Measurements from ENCODE around the gene DRD4.
"Not testable (repeated sequence)": the region's sequence is repeated elsewhere in the genome, so short reads cannot be mapped to it uniquely, and the experiment has no call there.

The DRD4 gene

DNA sequence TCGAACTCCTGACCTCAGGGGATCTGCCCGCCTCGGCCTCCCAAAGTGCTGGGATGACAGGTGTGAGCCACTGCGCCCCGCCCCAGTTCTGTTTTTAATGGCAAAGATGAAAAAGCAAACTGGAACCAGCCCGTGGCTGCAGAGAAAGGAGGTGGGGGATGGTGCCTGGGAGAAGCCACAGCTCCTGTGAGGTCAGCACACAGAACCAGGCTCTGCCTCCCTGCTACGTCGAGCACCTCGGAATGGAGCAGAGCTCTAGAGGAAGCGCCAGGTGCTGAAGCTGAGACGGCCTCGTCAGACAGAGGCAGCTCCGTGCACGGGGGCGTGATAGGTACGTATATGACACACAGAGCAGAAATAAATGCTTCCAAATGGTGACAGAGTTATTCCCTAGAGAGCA, 8.5 kb downstream of the DRD4 start:
- no peak for DNase-seq

DNA sequence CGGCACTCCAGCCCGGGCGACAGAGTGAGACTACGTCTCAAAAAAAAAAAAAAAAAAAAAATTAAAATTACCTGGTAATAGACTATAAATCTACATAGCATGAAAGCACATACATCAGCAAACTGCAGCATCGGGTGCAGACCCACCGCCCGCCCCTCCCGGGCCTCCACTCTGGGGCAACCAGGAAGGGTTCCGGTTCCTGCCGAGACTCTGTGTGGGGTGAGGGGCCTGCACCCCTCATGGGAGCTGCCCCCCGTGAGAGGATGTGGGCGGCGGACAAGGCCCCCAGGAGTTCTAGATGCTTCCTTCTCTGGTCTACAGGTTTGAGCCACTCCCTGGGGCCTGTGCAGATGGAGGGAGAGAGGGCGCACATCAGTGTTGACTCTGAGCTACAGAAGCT, 9.1 kb downstream of the DRD4 start:
- no peak for DNase-seq

DNA sequence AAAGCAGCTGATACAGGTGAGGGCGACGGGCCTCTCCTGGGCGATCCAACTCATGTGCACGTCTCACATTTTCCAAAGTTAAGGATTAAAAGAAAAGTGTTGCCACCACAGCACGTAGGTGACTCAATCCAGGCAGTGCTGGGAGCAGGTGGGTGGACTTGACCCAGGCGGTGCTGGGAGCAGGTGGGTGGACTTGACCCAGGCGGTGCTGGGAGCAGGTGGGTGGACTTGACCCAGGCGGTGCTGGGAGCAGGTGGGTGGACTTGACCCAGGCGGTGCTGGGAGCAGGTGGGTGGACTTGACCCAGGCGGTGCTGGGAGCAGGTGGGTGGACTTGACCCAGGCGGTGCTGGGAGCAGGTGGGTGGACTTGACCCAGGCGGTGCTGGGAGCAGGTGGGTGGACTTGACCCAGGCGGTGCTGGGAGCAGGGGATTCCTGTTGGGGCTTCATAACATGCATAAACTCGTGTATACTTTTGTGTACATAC, 10.6 kb downstream of the DRD4 start:
- not testable (repeated sequence) for DNase-seq

DNA sequence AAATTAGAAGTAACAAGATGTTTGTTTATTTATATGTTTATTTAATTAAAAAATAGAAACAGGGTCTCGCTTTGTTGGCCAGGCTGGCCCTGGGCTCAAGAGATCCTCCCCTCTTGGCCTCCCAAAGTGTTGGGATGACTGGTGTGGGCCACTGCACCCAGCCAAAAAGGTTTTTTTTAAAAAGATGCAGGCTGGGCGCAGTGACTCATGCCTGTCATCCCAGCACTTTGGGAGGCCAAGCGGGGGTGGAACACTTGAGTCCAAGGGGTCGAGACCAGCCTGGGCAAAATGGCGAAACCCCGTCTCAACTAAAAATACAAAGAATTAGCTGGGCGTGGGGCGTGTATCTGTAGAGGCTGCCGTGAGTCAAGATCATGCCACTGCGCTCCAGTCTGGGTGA, 13.4 kb downstream of the DRD4 start:
- no peak for DNase-seq

DNA sequence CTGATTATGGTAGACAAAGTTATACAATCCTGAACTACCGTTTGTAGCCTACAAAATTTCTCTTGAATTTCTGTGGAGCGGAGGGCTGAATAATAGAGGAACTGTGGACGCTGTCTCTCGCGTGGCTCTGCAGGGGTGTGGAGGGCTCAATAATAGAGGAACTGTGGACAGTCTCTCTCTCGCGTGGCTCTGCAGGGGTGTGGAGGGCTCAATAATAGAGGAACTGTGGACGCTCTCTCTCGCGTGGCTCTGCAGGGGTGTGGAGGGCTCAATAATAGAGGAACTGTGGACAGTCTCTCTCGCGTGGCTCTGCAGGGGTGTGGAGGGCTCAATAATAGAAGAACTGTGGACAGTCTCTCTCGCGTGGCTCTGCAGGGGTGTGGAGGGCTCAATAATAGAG, 16.1 kb downstream of the DRD4 start:
- not testable (repeated sequence) for DNase-seq

DNA sequence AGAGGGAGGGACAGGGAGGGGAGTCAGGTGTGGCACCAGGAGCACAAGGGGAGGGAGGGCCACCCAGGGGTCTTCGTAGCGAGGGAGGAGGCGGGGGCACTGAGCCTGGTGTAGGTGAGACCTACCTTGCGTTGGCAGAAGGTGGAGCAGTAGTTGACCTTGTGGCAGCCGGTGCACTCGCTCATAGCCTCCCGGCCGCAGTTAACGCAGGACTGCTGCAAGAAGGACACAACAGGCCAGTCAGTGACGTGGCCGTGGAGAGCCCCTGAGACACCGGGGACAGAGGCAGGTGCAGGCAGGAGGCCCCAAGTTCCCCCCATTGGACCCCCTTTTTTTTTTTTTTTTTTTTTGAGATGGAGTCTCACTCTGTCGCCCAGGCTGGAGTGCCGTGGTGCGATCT, 16.8 kb downstream of the DRD4 start:
- DNase-seq = no peak

DNA sequence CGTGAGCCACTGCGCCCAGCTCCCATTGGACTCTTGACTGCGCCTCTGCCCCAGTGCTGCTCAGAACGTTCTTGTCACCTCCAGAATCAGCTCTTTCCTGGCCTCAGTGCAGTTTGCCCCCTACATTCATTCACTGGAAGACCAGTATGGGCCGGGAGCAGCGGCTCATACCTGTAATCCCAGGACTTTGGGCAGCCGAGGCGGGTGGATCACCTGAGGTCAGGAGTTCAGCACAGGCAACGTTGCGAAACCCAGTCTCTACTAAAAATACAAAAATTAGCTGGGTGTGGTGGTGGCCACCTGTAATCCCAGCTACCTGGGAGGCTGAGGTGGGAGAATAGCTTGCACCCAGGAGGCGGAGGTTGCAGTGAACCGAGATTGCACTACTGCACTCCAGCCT, 17.4 kb downstream of the DRD4 start:
- not testable (repeated sequence) for DNase-seq

DNA sequence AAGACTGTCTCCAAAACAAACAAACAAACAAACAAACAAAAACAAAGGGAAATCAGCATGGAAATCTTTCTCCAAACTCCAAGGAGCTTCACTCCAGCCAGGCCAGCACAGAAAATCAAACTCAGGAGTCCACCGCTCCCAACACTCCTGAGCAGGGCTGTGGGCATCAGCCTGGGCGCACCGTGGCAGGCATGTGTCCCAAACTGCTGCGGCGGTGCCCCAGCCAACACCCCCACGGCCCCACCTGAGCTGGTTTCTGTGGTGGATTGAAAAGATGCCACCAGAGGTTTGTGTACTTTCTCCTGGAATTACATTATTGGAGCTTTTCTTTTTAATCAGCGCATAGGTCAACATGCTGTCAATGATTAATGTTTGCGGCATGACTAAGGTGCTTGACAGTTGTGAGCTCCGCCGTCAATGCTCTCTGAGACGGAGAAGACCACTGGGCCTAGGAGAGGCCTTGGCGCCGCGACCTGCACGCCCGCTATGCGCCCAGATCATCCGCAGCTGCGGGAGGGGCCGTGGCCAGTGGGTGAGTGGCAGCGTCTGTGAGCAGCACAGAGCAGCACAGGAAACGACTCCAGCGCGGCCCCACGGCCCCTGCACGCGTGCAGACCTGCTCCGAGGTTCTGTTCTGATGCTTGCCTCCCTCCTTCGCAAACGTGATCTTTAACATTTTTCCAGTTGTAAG, 18.1 kb downstream of the DRD4 start:
- DNase-seq = peak; percentile 93

DNA sequence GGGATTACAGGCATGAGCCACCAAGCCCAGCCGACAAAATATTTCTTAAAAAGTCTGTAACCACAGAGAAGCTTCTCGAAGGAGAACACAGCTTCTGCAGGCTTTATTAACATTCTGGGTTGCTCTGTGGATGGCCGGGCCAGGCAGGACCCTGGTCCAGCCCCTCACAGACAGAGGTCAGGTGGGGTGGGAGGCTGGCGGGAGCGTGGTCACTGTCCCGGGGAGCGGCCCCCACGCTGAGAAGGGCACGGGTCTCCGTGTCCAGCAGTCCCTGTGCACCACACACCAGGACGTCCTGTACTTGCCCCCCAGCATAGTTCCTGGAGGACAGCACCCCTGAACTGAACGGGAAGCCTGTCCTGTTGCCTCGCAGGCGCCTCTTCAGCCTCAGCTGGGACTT, 19.4 kb downstream of the DRD4 start:
- DNase-seq = no peak

DNA sequence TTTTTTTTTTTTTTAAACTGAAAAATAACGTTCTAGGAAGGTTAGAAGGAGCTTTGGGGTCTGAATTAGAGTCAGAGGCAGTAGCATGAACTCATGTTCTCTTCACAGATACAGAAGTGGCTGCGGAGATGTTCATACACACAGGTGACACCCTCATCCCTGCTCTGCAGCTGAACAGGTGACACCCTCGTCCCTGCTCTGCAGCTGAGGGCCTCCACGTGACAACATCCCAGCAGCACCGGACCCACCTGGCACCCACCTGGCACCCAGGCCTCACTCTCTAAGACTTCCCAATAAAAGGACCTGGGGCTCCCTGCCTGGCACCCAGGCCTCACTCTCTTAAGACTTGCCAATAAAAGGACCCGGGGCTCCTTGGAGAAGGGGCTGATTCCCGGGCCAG, 19.8 kb downstream of the DRD4 start:
- no peak for DNase-seq

DNA sequence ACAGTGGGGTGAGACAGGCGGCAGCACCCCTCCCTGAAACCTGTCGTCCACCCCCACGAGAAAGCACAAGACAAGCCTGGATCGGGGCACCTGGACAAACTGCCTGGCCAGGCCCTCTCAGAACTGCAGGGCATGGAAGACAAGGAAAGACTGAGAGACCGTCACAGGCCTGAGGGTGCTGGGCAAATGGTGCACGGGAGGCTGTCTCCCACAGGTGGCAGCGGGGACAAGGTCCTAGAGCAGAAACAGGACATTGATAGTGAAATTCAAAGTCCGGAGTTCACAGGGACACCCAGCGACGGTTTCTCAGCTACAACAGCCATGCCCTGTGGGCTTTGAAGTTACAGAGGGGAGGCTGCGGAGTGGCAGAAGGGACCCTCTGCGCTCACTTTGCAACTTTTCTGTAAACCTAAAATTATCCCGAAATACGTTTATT, 20.6 kb downstream of the DRD4 start:
- DNase-seq = no peak

DNA sequence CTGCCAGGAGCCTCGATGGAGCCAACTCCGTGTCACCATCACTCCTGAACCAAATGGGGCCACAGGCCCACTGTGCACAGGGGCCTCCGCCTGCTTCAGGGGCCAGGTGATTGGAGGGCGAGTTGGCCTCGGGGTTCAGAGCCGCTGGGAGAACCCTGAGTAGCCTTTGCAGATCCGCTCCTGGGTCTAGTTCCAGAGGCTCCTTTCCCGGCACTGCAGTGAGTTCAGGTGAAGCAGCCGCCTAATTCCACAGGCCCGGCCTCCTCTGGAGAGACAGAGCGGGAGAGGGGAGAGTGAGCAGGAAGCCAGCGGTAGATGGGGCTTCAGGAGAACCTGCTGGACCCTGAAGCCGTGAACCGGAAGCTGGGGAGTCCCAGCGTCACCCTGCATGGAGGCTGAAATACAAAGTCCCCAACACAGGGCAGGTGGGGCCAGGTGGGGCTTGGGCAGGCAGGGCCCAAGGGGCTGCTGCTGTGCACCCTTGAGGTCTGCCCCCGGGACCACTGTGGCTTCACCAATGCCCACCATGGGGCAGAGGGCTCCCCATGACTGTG, 22.5 kb downstream of the DRD4 start:
- DNase-seq = no peak

DNA sequence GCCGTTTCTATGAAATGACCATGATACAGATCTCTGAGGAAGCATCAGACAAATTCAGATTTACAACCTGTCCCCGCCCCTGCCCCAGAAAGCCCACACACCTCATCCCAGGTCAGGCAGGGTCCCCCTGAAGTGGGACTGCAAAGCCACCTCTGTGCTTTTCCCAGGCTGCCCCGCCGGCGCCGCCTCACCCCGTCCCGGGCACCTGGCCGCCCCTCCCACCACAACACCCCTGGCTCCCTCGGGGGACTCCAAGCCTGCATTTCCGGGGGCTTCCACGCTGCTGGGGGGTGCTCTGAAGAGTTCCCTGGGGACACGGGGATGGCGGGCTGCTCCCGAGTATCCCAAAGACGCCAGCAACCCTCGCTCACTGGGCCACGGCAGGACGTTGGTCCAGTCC, 23.2 kb downstream of the DRD4 start:
- no peak for DNase-seq

DNA sequence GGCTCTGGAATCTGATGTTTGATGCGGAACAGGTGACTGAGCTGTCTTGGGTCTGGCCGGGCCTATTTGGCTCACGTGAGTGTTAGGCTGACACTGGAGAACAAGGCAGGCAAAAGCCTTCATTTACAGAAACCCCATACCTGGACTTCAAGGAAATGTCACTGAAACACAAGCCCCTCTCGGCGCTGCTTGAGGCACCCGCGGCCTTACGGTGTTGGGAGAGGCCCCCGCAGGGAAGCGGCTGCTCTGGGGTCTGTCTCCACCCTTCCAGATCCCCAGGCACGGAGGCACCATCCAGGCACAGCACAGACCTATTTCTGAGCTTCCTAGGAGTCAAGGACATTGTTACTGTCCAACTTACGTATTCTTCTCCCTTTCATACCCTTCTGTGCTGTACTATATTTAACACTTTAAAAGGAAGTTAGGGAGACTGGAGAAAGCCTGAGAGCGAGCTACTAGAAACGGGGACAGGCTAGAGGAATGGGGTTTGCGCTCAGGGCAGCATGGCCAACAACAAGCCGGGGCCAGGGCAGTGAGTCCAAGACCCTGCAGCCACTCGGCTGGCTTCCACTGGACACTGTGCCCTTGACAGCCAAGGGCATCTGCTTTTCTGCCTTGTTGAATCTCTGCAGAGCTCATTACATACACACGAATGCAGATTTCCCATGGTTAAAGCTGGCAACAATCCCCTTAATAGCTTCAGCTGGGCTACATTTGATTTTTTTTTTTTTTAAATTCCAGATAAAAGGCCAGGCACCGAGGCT, 23.8 kb downstream of the DRD4 start:
- no peak for DNase-seq

DNA sequence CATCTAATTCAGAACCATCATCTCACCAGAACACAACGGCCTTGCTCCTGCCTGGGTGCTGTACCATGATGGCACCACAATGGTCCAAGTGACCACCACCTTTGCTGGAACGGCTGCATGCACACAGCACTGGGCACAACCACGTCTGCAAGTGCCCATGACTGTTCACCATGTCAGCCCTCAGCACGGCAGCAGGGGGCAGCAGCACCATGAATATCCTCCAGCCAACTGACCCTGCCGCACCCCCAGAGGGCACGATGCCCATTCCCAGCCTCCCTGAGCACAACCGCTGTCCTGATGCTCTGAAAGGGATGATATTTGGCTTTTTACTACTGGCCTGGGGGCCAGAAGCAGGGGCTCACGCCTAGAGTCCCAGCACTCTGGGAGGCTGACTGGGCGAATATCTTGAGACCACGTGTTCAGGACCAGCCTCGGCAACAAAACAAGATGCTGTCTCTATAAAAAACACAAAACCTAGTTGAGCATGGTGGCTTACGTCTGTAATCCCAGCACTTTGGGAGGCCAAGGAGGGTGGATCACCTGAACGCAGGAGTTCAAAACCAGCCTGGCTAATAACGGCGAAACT, 25.7 kb downstream of the DRD4 start:
- DNase-seq = peak; percentile 80

DNA sequence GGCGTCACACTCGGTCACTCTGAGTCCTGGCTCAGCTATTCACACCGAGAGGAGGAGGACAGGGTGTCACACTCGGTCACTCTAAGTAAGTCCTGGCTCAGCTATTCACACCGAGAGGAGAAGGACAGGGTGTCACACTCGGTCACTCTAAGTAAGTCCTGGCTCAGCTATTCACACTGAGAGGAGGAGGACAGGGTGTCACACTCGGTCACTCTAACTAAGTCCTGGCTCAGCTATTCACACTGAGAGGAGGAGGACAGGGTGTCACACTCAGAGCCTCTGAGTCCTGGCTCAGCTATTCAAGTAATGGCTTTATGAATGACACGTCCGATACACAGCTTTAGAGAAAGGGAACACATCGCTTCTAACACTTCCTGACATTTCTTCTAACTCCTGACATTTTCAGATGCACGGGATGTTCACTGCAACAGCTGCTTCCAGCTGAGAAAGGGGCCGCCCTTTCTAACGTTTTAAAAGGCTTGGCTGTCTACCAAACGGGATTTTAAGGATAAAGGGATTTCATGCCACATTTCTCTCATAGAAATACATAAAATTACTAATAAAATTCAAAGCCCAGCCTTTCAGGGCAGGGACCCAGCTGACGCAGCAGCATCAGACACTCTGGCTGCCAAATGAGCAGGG, 28.1 kb downstream of the DRD4 start:
- DNase-seq = no peak

DNA sequence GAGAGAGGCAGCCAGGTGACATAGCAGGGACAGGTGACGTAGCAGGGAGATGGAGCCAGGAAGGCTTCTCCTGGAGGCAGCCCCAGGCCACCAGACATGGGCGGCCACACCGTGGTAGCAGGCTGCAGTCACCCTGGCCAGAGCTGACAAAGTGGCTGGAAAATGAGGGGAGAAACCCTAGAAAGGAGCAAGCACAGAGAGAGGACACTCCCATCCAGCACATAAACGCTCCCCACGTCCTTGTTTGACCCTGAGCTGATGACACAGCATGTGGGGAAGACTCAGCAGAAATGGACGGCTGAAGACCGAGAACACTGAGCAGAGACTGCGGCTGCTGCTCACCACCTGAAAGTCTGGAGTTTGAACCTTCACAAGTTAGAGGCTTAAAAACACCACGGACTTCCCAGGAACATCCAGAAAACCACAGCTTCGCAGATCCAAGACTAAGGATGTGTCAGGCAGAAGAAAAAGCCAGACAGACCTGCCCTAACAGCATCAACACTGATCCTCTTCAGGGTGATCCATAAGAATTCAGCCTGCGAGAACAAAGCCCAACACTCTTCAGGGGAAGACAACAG, 28.7 kb downstream of the DRD4 start:
- DNase-seq = no peak

DNA sequence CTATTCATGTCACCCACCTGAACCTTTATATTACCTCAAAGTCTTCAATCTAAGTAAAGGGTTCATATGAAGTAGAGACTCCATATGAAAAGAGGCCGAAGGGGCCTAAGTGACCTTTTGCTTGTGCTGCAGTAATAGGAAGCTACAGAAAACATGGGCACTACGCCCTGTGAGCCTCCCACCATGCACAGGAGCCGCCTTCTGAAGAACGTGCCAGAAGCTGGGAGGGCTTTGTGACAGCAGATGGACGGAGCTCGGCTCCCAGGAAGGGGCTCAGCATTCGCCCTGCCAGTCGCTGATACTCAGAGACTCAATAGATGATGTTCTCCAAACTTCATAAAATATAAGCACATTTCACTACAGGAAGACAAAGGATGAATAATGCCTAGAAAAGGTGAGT, 36.8 kb downstream of the DRD4 start:
- DNase-seq = no peak

DNA sequence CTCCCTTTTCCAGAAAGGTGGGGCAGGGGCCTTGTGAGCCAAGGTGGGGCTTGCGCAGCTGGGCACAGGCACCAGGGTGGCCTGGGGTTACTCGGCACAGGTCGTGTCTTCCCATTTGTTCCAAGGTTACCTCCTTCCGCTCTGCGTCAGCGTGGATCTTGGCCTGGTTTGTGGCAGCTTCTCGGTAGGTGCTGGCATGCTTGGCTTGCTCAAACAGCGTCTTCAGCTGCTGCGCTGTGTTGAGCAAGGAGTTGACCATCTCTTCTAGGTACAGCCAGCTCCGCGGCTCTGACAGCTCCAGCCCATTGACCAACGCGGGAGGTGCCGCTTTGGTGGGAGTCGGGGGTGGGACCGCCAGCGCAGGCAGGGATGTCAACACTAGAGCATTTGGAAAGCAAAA, 37.3 kb downstream of the DRD4 start:
- no peak for DNase-seq

DNA sequence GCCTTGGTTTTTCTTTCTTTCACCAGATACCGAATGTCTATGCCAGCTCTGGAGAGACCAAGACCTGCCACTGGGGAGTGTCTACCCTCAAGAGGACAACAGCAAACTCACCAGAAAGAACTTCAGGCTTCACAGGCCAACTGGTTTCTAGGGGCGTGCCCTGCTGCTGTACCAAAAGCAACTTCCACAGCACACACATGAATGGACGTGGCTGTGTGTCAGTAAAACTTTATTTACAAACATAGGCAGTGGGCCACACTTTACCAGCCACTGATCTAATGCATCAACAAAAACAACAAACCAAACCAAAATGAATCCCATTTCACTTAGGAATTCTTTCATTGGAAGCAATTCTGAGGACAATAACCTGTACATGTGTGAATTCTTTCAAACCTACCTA, 41.2 kb downstream of the DRD4 start:
- no peak for DNase-seq

DNA sequence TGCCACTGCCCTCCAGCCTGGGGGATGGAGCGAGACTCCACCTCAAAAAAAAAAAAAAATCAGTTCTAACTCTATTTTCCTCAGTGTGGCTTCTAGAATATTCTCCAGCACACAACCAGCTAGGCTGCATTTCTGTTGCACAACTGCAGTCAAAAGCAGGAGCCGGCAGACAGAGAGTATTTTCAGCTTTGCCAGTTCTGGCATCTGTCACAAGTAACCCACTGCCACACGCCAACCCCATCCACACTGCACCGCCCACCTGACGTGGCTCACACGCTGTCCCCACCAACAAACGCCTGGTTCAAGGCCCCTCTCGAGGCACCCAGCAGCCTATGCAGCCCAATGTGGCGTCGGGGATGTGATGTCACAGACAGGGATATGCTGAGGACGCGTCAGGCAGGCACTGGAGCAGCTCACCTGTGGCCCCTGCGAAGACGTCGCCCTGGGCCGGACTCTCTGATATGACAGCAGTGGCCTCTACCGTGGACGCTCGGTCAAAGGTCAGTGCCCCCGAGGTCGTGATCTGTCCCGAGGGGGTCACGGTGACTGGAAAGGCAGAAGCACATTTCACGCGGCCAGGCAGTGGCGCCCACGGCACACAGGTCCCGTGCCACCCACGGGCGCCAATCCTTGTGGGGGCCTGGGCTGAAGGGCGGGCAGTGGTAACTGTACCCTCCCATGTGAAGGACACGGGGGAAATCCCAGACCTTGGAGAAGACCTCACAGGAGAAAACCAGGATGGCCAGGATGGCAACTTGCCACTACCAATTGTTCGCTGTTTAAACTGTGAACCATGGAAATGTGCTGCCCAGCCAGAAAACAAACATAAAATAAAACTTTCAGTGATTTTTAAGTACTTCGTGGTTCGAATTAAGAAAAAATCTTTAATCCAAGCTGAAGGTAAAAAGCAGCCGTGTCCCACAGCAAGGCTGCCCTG, 42.5 kb downstream of the DRD4 start:
- no peak for DNase-seq

DNA sequence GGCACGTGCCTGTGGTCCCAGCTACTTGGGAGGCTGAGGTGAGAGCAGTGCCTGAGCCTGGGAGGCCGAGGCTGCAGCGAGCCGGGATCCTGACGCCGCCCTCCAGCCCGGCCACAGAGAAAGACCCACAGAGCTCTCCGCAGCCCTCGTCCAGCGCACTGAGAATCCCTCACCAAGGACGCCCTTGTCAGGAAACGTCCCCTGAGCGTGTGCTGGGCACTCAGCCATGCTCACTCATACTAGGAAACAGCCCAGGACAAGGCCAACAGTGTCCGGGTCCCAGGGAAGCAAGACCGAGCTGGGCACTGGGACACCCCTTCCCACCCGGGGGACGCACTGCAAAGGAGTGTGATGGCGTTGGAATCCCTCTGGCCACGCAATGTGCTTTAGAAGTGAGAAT, 43.4 kb downstream of the DRD4 start:
- DNase-seq = no peak

All from DMS53 (cell line).